Activated T-cell treated with anti-CD3 and anti-CD28 coated beads for 48 hours (primary cell): Measurements from ENCODE around the gene IQGAP2.

Experiments used
- DNase-seq: peaks from one replicate; pipeline ENCODE4 v3.0.0-alpha.2; 2020; ENCODE audit warnings: low read depth

IQGAP2 gene

DNA sequence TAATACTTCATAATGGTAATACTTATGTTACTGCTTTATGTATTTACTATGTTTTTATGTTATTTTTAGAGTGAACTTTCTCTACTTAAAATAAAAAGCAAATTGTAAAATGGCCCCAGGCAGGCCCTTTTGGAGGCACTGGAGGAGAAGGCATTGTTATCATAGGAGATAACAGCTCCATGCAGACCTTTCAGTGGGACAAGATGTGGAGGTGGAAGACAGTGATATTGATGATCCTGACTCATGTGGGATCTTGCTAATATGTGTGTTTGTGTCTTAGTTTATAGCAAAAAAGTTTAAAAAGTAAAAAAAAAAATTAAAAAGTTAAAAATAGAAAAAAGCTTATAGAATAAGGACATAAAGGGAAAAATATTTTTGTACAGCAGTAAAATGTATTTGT lies 74.5 kb downstream of the IQGAP2 start:
- DNase-seq, result no peak

DNA sequence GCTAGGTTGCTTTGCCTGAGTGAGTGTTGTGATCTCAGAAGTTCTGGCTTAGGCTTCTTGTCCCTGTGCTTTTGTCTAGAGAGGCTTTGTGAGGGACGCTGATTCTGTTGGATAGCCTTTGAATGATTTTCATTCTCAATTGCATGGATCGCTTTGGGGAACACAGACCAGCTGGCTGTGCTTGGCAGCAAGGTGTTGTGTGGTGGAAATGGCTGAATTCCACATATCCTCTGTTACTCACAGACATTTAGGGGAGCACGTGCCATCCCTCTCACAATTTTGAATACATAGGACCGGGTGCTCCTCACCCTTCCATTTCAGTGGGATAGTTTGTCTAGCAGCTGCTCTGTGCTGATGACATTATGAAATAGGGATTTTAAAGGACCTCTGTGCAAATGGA lies 76.2 kb downstream of the IQGAP2 start:
- DNase-seq, result no peak

- DNase-seq, result no peak
Observed at GRCh38 chr5:76479973-76480667, 77.0 kb downstream of the IQGAP2 start.

GRCh38 chr5:76482984-76483383 lies 79.9 kb downstream of the IQGAP2 start:
- no peak for DNase-seq

DNA sequence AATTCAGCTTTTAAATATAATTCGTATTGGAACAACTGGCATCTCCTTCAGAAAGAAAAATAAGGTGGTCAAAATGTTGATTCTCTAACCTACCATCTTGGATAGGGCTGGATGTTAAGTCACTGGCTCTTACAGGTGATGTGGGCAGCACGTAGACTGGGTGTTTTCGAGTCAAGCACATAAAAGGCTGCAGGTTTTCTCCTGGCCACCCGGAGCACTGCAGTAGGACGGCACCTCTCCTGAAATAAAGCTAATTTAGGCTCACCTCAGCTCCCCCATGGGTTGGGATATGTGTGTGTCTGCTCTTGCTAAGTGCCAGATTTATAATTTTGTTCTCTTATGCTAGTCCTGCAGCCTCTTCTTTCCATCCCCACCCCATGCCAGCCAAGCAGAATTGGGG lies 80.3 kb downstream of the IQGAP2 start:
- DNase-seq, result no peak

DNA sequence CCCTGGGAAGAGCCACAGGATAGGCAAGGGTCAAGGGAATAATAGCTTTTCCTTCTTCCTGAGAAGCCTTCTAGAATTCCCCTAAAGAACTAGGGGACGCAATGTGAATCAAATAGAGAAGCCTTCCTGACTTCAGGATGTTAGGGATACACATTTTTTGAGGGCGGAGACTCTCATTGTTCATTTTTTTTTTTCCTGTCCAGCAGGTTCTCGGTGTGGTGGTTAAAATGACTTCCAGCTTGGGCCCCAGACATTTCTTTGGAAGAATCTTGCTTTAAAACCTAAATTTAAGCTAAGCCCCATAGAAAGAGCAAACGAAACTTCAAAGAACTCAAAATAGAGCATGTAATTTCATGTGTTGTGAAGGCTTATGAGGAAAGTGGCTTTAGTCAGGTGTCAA lies 80.8 kb downstream of the IQGAP2 start:
- no peak for DNase-seq

DNA sequence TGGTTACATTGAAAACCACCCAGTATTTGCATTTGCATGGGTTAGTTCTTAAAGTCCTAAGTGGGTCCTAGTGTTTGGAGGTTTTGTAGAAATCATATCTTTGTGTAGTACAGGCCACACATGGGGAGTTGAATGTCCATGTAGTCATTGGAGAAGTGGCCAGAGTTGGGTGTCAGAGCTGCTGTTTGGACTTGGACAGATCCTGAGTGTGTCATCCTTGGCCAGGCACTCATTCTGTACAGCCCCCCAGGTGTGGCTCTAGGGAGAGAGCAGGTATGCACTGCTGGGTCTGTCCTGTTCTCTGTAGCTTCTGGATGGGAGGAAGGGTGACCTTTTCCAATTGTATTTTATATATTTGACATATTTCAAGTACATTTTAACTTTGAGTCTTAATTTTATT lies 82.4 kb downstream of the IQGAP2 start:
- DNase-seq, result no peak

DNA sequence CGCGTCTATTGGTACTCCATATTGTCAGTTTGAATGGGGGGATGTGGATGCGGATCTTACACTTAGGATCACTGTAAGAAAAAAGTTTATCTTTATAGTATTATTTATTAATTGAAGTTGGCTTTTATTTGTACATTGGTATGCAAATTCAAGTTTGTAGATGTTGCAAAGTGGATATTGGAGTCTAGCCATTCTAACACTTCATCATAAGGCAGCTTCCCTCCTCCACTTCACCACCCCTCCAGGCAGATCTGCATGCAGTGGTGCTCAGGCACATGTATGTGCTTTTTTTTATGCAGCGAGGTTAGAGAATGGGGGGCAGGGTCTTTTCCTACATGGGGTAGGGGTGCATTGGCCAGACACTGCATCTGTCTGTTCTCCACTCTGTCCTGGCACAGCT lies 84.3 kb downstream of the IQGAP2 start:
- DNase-seq, result no peak

DNA sequence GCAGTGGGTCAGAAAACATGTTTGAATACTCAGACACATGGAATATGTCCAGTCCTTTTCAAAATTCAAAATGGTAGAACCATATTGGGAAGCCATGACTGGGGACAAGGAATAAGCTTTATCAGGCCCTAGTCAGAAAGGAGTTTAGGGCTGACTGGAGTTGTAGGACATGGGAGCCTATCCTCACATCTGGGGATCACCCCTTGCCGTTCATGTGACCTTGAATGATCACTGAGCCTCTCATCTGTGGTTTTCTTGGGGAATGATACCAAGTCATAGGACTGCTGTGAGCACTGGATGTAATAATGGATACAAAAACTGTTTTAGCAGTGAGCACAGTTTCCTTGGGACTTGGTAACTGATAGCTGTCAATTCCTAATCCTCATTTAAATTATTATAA lies 84.7 kb downstream of the IQGAP2 start:
- no peak for DNase-seq

- no peak for DNase-seq
Observed at GRCh38 chr5:76488969-76489368, 85.9 kb downstream of the IQGAP2 start.

GRCh38 chr5:76489877-76490688 lies 87.0 kb downstream of the IQGAP2 start:
- no peak for DNase-seq

DNA sequence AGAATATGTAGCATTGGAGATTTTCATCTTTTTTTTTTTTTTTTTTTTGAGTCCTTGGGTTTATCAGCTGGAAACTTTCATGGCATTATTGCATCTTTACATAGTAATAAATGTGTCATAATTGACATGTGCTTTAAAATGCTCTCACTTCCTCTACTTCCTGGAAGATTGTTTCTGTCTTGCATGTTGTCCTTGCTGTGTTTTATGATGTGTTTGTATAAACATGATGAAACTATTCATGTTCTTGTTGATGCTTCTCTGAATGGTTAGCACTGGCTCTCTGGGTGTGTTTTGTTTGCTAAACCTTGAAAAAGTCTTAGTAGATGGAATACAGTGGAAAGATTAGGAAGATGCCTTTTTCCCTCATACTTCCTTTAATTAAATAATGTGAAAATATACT lies 87.9 kb downstream of the IQGAP2 start:
- no peak for DNase-seq

DNA sequence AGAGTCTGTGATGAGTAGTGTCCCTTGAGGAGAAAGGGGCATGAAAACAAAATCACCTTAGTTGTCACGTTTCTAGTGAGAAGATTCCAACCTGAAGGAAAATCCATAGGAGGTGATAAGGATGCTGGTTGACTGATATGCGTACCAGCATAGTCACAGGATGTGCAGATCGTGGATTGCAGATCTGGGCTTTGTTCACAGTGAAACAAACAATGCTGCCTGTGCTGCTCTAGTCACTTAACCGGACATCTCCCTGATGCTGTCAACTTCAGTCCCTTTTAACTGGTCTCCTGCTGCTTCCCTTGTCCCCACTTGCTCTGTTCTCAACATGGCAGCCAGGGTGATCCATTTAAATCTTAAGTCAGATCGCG lies 89.7 kb downstream of the IQGAP2 start:
- no peak for DNase-seq

- no peak for DNase-seq
Observed at GRCh38 chr5:76493190-76493837, 90.2 kb downstream of the IQGAP2 start.

DNA sequence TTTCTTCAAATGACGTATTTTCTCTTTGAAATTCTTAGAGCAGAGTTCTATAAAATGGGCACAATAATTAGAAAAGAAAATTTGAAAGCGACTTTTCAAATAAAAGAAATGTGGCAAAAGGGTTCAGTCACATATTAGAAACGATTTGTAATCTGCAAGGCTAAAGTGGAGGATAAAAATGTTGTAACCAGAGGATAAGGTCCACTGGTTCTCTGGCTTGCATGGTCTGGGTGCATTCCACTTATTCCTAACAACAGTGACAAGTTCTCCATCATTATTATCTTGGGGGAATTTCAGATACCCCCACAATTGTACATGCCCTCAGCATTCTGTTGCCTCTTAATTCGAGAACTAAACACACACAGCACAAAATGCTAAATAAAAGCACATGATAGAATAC lies 91.1 kb downstream of the IQGAP2 start:
- DNase-seq, result no peak

- DNase-seq, result no peak
Observed at GRCh38 chr5:76495870-76496269, 92.8 kb downstream of the IQGAP2 start.

DNA sequence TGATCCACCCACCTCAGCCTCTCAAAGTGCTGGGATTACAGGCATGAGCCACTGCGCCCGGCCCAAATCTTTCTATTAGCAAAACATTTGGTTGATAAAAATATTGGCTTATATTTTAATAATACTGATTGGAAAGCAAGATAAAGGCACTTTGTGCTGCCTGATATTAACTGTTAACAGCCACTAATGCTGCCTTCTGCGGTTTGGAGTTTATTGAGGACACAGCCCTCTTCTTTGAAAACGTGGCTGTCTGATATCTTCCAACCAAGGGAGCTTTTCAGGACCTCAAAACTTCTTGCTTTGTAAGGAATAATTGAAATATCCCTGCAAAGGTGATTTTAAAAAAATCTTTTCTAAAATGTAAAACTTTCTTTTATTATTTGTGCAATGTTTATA lies 94.0 kb downstream of the IQGAP2 start:
- no peak for DNase-seq

DNA sequence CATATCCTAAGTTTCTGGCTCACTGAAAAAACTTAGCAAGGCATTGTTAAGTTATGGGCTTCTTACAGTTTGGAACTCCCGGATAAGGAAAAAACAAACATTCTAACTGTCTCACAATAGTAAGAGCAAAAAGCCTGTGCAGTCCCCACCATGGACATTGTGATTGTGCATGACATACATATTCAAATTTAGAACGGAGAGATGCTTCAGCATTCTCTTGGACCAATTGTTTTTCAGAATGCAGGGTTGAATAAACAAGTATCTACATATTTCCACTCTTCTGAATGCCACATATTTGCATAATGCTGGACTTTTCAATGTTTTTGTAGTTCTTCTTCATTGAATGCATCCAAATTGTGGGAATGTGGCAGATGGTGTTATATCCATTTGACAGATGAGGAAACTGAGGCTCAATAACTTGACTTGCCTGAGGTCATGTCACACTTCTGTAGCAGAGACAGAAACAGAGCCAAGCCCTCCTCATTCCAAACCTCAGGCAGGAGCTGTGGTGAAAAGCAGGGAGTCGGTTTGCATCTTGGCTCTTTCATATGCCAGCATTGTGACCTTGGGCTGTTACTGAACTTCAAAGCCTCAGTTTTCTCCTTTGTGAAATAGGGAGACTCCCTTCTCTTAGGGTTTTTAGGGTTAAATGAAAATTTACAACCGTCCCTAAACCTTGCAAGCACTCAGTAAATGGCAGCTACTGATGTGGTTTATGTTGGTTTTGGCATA lies 95.1 kb downstream of the IQGAP2 start:
- DNase-seq, result no peak

- no peak for DNase-seq
Observed at GRCh38 chr5:76499507-76500161, 96.5 kb downstream of the IQGAP2 start.

- no peak for DNase-seq
Observed at GRCh38 chr5:76500633-76501393, 97.7 kb downstream of the IQGAP2 start.

- DNase-seq, result no peak
Observed at GRCh38 chr5:76503929-76504328, 100.8 kb downstream of the IQGAP2 start.
